GM18502 (cell line): ENCODE measurements around the gene NPHP4.
"Not testable (repeated sequence)": the region's sequence is repeated elsewhere in the genome, so short reads cannot be mapped to it uniquely, and the experiment has no call there.

Experiments
- ATAC-seq: cut with Tn5 transposase; IDR thresholded peaks from one replicate; pipeline ENCODE4 v1.9.1; 2021; ENCODE audit warnings: mild to moderate bottlenecking; ENCODE audit not compliant: unreplicated experiment, poor library complexity

Gene NPHP4

GRCh38 chr1:5901841-5902240 is 90.4 kb downstream of the NPHP4 start:
- ATAC-seq: no peak

- no peak for ATAC-seq
Observed at GRCh38 chr1:5901150-5901549, 91.1 kb downstream of the NPHP4 start.

- ATAC-seq: no peak
Observed at GRCh38 chr1:5898266-5898665, 94.0 kb downstream of the NPHP4 start.

GRCh38 chr1:5896706-5897660 is 95.2 kb downstream of the NPHP4 start:
- ATAC-seq: no peak

- ATAC-seq: no peak
Observed at GRCh38 chr1:5895446-5896406, 96.5 kb downstream of the NPHP4 start.

GRCh38 chr1:5893699-5894278 is 98.4 kb downstream of the NPHP4 start:
- not testable (repeated sequence) for ATAC-seq

- no peak for ATAC-seq
Observed at GRCh38 chr1:5892329-5892728, 99.9 kb downstream of the NPHP4 start.

- no peak for ATAC-seq
Observed at GRCh38 chr1:5891736-5892135, 100.5 kb downstream of the NPHP4 start.

GRCh38 chr1:5891137-5891536 is 101.1 kb downstream of the NPHP4 start:
- no peak for ATAC-seq

GRCh38 chr1:5890346-5891106 is 101.7 kb downstream of the NPHP4 start:
- ATAC-seq: no peak

- no peak for ATAC-seq
Observed at GRCh38 chr1:5889901-5890300, 102.3 kb downstream of the NPHP4 start.

GRCh38 chr1:5889462-5889861 is 102.8 kb downstream of the NPHP4 start:
- no peak for ATAC-seq

GRCh38 chr1:5888606-5889211 is 103.5 kb downstream of the NPHP4 start:
- ATAC-seq: no peak

GRCh38 chr1:5887971-5888361 is 104.3 kb downstream of the NPHP4 start:
- no peak for ATAC-seq

GRCh38 chr1:5887349-5887970 is 104.8 kb downstream of the NPHP4 start:
- ATAC-seq: no peak

GRCh38 chr1:5886541-5887348 is 105.5 kb downstream of the NPHP4 start:
- no peak for ATAC-seq

- ATAC-seq: no peak
Observed at GRCh38 chr1:5886140-5886483, 106.1 kb downstream of the NPHP4 start.

GRCh38 chr1:5885471-5886139 is 106.6 kb downstream of the NPHP4 start:
- no peak for ATAC-seq
